Endodermal cell (in vitro differentiated cells): ENCODE measurements around the gene BRSK1. TPM values are rescaled to one million over a fixed set of nuclear protein-coding genes. Genes with fewer than 3 reads are reported as not detected.

Experiments used
- DNase-seq: peaks from one replicate; pipeline ENCODE4 v3.0.0-alpha.2; 2017
- H3K27ac ChIP-seq: 2 replicates; pipeline ENCODE4 v1.5.1; 2013; ENCODE audit warnings: mild to moderate bottlenecking, low read depth, low read length, moderate library complexity
- H3K27me3 ChIP-seq: 2 replicates; pipeline ENCODE4 v1.6.1; 2013; ENCODE audit warnings: mild to moderate bottlenecking, low read length, moderate library complexity; ENCODE audit not compliant: insufficient read depth, control insufficient read depth, poor library complexity, severe bottlenecking
- H3K36me3 ChIP-seq: 2 replicates; pipeline ENCODE4 v1.7.0; 2013; ENCODE audit warnings: mild to moderate bottlenecking, low read length, moderate library complexity; ENCODE audit not compliant: control insufficient read depth, insufficient read depth
- H3K4me1 ChIP-seq: one replicate; pipeline ENCODE4 v1.7.0; 2013; ENCODE audit warnings: low read length; ENCODE audit not compliant: control insufficient read depth, insufficient read depth
- H3K4me3 ChIP-seq: 2 replicates; pipeline ENCODE4 v1.5.1; 2013; ENCODE audit warnings: mild to moderate bottlenecking, low read length, moderate library complexity
- H3K9ac ChIP-seq: 2 replicates; pipeline ENCODE4 v1.6.1; 2013; ENCODE audit warnings: mild to moderate bottlenecking, low read length, moderate library complexity; ENCODE audit not compliant: poor library complexity, severe bottlenecking; ENCODE audit errors: extremely low read depth
- H3K9me3 ChIP-seq: 2 replicates; pipeline ENCODE4 v1.6.1; 2013; ENCODE audit warnings: mild to moderate bottlenecking, low read length, moderate library complexity; ENCODE audit not compliant: control insufficient read depth
- H3K27ac Mint-ChIP-seq: 2 replicates; pipeline ENCODE4 v1.8.0; 2020; ENCODE audit warnings: mixed read lengths
- H3K27me3 Mint-ChIP-seq: 2 replicates; pipeline ENCODE4 v1.8.0; 2021; ENCODE audit warnings: mild to moderate bottlenecking, mixed read lengths; ENCODE audit not compliant: insufficient read depth
- H3K36me3 Mint-ChIP-seq: 2 replicates; pipeline ENCODE4 v1.8.0; 2020; ENCODE audit warnings: low read depth, mixed read lengths
- H3K4me1 Mint-ChIP-seq: 2 replicates; pipeline ENCODE4 v1.8.0; 2020; ENCODE audit warnings: mixed read lengths
- H3K4me3 Mint-ChIP-seq: 2 replicates; pipeline ENCODE4 v1.8.0; 2020; ENCODE audit warnings: mild to moderate bottlenecking, moderate library complexity, mixed read lengths
- H3K9me3 Mint-ChIP-seq: 2 replicates; pipeline ENCODE4 v1.8.0; 2020; ENCODE audit warnings: mild to moderate bottlenecking, mixed read lengths
- CTCF ChIP-seq: fragments of 200-600 bp; sonication (generic); conservative IDR thresholded peaks from 2 replicates; pipeline ENCODE4 v1.5.0; 2021; ENCODE audit warnings: antibody characterized with exemption, mild to moderate bottlenecking
- WGBS, 2 experiments: methylation state at CpG; one replicate each; pipeline versions ENCODE4 v1.1.5 to v1.1.7; 2013; ENCODE audit warnings: missing lambda C conversion rate in 2 of 2, mixed read lengths in 1 of 2; ENCODE audit not compliant: insufficient coverage in 1 of 2, insufficient read length in 1 of 2; 5-methylcytosine and 5-hydroxymethylcytosine counted together
- total RNA-seq, 2 donors: library from RNA; stranded (reverse); fragmentation: NEBNext Ultra II Directional in 1 of 2; extraction: Animal tissue kit (Norgen Biotek cat#: 25700) in 1 of 2; gene quantifications; 2 replicates in 1 of 2; 3 replicates in 1 of 2; pipeline ENCODE4 v1.2.1, GENCODE V29; 2021

BRSK1 gene
- total RNA-seq, 2 donors from 2014 or later: 75.9 to 91.4 TPM

GRCh38 chr19:55266404-55266803, 17.4 kb upstream of the BRSK1 start:
- H3K4me3 Mint-ChIP-seq: no peak overlapping the region
- H3K36me3 Mint-ChIP-seq: peaks cover 39% of the 10 kb centered on the region

GRCh38 chr19:55266840-55267239, 17.0 kb upstream of the BRSK1 start:
- Histone ChIP-seq H3K4me1 (no peaks in the 10 kb centered on the region), H3K9ac (no peak overlapping the region), H3K4me3 (no peak overlapping the region), H3K9me3 (peaks cover 13% of the 10 kb centered on the region), H3K36me3 (peaks cover 3% of the 10 kb centered on the region), H3K27me3 (no peaks in the 10 kb centered on the region), H3K27ac (no peak overlapping the region)
- H3K4me3 Mint-ChIP-seq: no peak overlapping the region
- peaks cover 9% of the 10 kb centered on the region for H3K4me1 Mint-ChIP-seq
- TF ChIP-seq CTCF: no peak
- peaks cover 10% of the 10 kb centered on the region for H3K9me3 Mint-ChIP-seq
- peaks cover 40% of the 10 kb centered on the region for H3K36me3 Mint-ChIP-seq
- no peaks in the 10 kb centered on the region for H3K27me3 Mint-ChIP-seq
- 93 to 96% methylated on average over 2 to 4 of the region's 4 CpGs for WGBS, 2 experiments
- H3K27ac Mint-ChIP-seq: no peak overlapping the region
- DNase-seq: no peak

More at GRCh38 chr19:55266404-55266803, 17.4 kb upstream of the BRSK1 start:
- Histone ChIP-seq H3K4me3 (no peak overlapping the region), H3K27me3 (no peaks in the 10 kb centered on the region), H3K4me1 (no peaks in the 10 kb centered on the region), H3K9ac (no peak overlapping the region), H3K27ac (no peak overlapping the region), H3K36me3 (peaks cover 3% of the 10 kb centered on the region), H3K9me3 (peaks cover 13% of the 10 kb centered on the region)
- no peaks in the 10 kb centered on the region for H3K27me3 Mint-ChIP-seq
- no peak overlapping the region for H3K27ac Mint-ChIP-seq
- peaks cover 10% of the 10 kb centered on the region for H3K9me3 Mint-ChIP-seq
- no peak for TF ChIP-seq CTCF
- peaks cover 9% of the 10 kb centered on the region for H3K4me1 Mint-ChIP-seq
- 90 to 98% methylated on average over 3 of the region's 3 CpGs for WGBS, 2 experiments
- DNase-seq: no peak

DNA sequence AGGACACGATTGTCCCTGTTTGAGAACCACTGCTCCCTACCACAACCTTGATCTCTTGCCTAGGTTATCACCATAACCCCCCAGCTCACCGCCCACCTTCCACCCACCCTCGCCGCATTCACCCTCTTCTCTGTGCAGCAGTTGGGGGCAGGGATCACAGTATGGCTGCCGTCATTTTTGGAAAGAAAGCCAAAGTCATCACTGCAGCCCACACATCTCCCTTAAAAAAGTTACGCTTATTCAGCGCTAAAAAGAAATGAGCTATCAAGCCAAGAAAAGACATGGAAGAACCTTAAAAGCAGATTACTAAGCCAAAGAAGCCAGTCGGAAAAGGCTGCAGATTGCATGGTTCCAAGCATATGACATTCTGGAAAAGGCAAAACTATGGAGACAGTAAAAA, 14.5 kb upstream of the BRSK1 start:
- no peak overlapping the region for H3K4me3 ChIP-seq
- Mint-ChIP-seq H3K4me3 (no peak overlapping the region), H3K27me3 (no peaks in the 10 kb centered on the region), H3K27ac (no peak overlapping the region), H3K9me3 (peaks cover 10% of the 10 kb centered on the region), H3K36me3 (peaks cover 44% of the 10 kb centered on the region), H3K4me1 (peaks cover 9% of the 10 kb centered on the region)
- H3K27me3 ChIP-seq: no peaks in the 10 kb centered on the region
- H3K27ac ChIP-seq: no peak overlapping the region
- peaks cover 13% of the 10 kb centered on the region for H3K9me3 ChIP-seq
- DNase-seq: no peak
- 92 to 95% methylated on average over 6 to 8 of the region's 8 CpGs for WGBS, 2 experiments
- H3K9ac ChIP-seq: no peak overlapping the region
- H3K4me1 ChIP-seq: no peaks in the 10 kb centered on the region
- TF ChIP-seq CTCF: no peak
- H3K36me3 ChIP-seq: peaks cover 11% of the 10 kb centered on the region
